Fibroblast of skin of left biceps (primary cell): ENCODE data around the gene NMUR1.

Source experiments
- DNase-seq, 2 experiments: peaks; one replicate each; pipeline ENCODE4 v3.0.0-alpha.2; 2013; ENCODE audit warnings: low read depth in 2 of 2

NMUR1 gene

GRCh38 chr2:231486851-231487596, 43.2 kb downstream of the NMUR1 start:
- DNase-seq, result no peak

GRCh38 chr2:231483398-231484329, 46.6 kb downstream of the NMUR1 start:
- no peak for DNase-seq

- DNase-seq, result peak in 1 of 2 experiments; percentile 21
These were observed 47.3 kb downstream of the NMUR1 start for GRCh38 chr2:231482806-231483391.

GRCh38 chr2:231480781-231481180, 49.5 kb downstream of the NMUR1 start:
- DNase-seq, result no peak

- DNase-seq, result no peak
These were observed 50.8 kb downstream of the NMUR1 start for GRCh38 chr2:231479455-231479854.

GRCh38 chr2:231476920-231477319, 53.3 kb downstream of the NMUR1 start:
- DNase-seq, result no peak

- no peak for DNase-seq
These were observed 54.3 kb downstream of the NMUR1 start for GRCh38 chr2:231475965-231476364.
